GM20000 (cell line): ENCODE measurements around the gene CAVIN2.

Experiments used
- DNase-seq: peaks from one replicate; pipeline ENCODE4 v3.0.0; 2012; ENCODE audit warnings: low spot score
- CTCF ChIP-seq: IDR thresholded peaks from 2 replicates; pipeline ENCODE4 v1.5.1; 2012; ENCODE audit warnings: mild to moderate bottlenecking, control low read depth; ENCODE audit errors: extremely low read depth, missing control alignments

CAVIN2 gene

GRCh38 chr2:191864628-191865374, 17.9 kb upstream of the CAVIN2 start:
- DNase-seq, result no peak

DNA sequence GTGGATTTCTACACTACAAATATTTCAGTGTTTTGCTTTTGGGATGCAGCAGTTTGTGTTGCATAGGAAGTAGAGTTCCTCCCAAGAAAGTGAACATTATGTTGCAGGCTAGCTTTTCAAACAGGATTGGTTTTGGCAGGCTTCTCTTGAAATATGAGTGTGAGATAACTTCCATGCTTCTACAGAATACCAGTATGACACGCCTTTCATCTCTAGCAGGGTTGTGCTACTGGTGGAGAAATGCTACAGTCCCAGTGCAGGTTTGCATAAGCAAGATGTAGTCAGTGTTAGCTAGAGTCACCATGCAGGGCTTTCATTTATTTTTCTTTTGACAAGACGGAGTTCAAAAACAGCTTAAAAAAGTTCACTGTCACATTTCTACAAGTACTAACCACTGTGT, 17.1 kb upstream of the CAVIN2 start:
- no peak for TF ChIP-seq CTCF
- no peak for DNase-seq

More at GRCh38 chr2:191864628-191865374, 17.9 kb upstream of the CAVIN2 start:
- no peak for TF ChIP-seq CTCF

- TF ChIP-seq CTCF, result no peak
- no peak for DNase-seq
These were observed 15.4 kb upstream of the CAVIN2 start for GRCh38 chr2:191862156-191862775.

- no peak for TF ChIP-seq CTCF
- DNase-seq, result no peak
These were observed 14.0 kb upstream of the CAVIN2 start for GRCh38 chr2:191860760-191861466.

DNA sequence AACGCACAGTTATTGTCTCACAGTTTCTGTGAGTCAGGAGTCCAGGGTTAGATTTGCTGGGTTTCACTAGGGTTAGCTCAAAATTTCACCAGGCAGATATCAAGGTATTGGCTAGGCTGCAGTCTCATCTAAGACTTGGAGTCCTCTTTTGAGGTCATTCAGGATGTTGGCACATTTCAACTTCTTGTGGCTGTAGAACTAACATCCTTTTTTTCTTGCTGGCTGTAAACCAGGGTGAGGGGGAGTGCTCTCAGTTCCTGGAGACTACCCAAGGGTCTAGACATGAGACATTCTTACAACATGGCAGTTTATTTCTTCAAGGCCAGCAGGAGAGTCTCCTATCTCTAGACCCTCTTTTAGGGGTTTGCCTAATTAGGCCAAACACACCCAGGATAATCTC, 12.8 kb upstream of the CAVIN2 start:
- DNase-seq, result no peak
- TF ChIP-seq CTCF, result no peak

DNA sequence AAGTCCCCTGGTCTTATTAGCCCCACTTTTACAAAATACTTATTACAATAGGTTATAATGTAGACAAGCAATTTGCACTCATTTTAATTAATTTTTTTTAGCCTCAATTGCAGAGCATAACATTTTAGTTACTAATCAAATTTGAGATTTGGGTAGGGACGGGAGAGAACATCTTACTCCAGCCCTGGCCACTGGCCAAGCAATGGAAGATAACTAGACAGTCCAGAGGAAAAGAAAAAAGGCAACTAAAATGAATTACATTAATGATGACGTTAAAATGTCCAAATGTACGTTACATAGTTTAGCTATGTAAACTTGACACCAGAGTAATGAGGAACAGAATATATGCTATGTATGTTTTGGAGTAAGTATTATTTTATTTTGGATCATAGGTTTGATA, 11.0 kb upstream of the CAVIN2 start:
- TF ChIP-seq CTCF, result no peak
- no peak for DNase-seq

GRCh38 chr2:191857259-191857805, 10.4 kb upstream of the CAVIN2 start:
- DNase-seq, result no peak
- no peak for TF ChIP-seq CTCF
